Measurements from ENCODE around the gene SMG6.

- TF ChIP-seq, protein P1, sequence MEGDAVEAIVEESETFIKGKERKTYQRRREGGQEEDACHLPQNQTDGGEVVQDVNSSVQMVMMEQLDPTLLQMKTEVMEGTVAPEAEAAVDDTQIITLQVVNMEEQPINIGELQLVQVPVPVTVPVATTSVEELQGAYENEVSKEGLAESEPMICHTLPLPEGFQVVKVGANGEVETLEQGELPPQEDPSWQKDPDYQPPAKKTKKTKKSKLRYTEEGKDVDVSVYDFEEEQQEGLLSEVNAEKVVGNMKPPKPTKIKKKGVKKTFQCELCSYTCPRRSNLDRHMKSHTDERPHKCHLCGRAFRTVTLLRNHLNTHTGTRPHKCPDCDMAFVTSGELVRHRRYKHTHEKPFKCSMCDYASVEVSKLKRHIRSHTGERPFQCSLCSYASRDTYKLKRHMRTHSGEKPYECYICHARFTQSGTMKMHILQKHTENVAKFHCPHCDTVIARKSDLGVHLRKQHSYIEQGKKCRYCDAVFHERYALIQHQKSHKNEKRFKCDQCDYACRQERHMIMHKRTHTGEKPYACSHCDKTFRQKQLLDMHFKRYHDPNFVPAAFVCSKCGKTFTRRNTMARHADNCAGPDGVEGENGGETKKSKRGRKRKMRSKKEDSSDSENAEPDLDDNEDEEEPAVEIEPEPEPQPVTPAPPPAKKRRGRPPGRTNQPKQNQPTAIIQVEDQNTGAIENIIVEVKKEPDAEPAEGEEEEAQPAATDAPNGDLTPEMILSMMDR (IDR thresholded peaks at IDR 0.05), result no peak
- TF ChIP-seq EP300 (IDR thresholded peaks at IDR 0.05) (no peak), POLR2AphosphoS5 (IDR thresholded peaks at IDR 0.05) (no peak), POLR2A (IDR thresholded peaks at IDR 0.05) (no peak)
Observed at GRCh38 chr17:2013994-2014317, 289.6 kb downstream of the SMG6 start.
